H9 (cell line): ENCODE measurements around the gene TMEM63A. TPM values are rescaled to one million over a fixed set of nuclear protein-coding genes. Genes with fewer than 3 reads are reported as not detected.

Experiments used
- DNase-seq: peaks from one replicate; pipeline ENCODE4 v3.0.0-alpha.2; 2017
- H2AFZ ChIP-seq: one replicate; pipeline ENCODE4 v1.6.1; 2013; ENCODE audit warnings: mild to moderate bottlenecking, low read length, control low read depth, moderate library complexity
- H2AK5ac ChIP-seq: 2 replicates; pipeline ENCODE4 v1.6.1; 2013; ENCODE audit warnings: low read length, control low read depth, mixed read lengths; ENCODE audit not compliant: insufficient read length
- H2BK120ac ChIP-seq: one replicate; pipeline ENCODE4 v1.6.1; 2013; ENCODE audit warnings: low read depth, mild to moderate bottlenecking, low read length, control low read depth, inconsistent platforms; ENCODE audit not compliant: poor library complexity, severe bottlenecking
- H2BK12ac ChIP-seq: 2 replicates; pipeline ENCODE4 v1.6.1; 2013; ENCODE audit warnings: low read length, control low read depth, mixed read lengths, low read depth; ENCODE audit not compliant: insufficient read length
- H2BK15ac ChIP-seq: 2 replicates; pipeline ENCODE4 v1.6.1; 2013; ENCODE audit warnings: low read depth, low read length, control low read depth
- H2BK20ac ChIP-seq: one replicate; pipeline ENCODE4 v1.6.1; 2013; ENCODE audit warnings: low read depth, mild to moderate bottlenecking, low read length, control low read depth, inconsistent platforms; ENCODE audit not compliant: poor library complexity, severe bottlenecking
- H2BK5ac ChIP-seq: 2 replicates; pipeline ENCODE4 v1.6.1; 2013; ENCODE audit warnings: low read length, control low read depth, mixed read lengths; ENCODE audit not compliant: insufficient read length
- H3K14ac ChIP-seq: 2 replicates; pipeline ENCODE4 v1.6.1; 2013; ENCODE audit warnings: low read length, control low read depth; ENCODE audit not compliant: insufficient read depth
- H3K18ac ChIP-seq: 2 replicates; pipeline ENCODE4 v1.6.1; 2013; ENCODE audit warnings: low read depth, mild to moderate bottlenecking, mixed read lengths, low read length, control low read depth; ENCODE audit not compliant: insufficient read length
- H3K23ac ChIP-seq: 2 replicates; pipeline ENCODE4 v1.6.1; 2013; ENCODE audit warnings: low read length, control low read depth, mixed read lengths, low read depth; ENCODE audit not compliant: insufficient read length
- H3K23me2 ChIP-seq: 2 replicates; pipeline ENCODE4 v1.6.1; 2013; ENCODE audit warnings: low read depth, mild to moderate bottlenecking, mixed read lengths, low read length, control low read depth; ENCODE audit not compliant: insufficient read length, poor library complexity, severe bottlenecking
- H3K27ac ChIP-seq: 2 replicates; pipeline ENCODE4 v1.5.1; 2013; ENCODE audit warnings: low read length, control low read depth, mixed read lengths, low read depth; ENCODE audit not compliant: insufficient read length
- H3K27me3 ChIP-seq: 2 replicates; pipeline ENCODE4 v1.6.1; 2013; ENCODE audit warnings: low read length, control low read depth, inconsistent platforms; ENCODE audit not compliant: insufficient read depth
- H3K4ac ChIP-seq: 2 replicates; pipeline ENCODE4 v1.6.1; 2013; ENCODE audit warnings: low read depth, mild to moderate bottlenecking, control low read depth, inconsistent platforms, low read length, moderate library complexity
- H3K4me1 ChIP-seq: 2 replicates; pipeline ENCODE4 v1.6.1; 2013; ENCODE audit warnings: low read length, control low read depth, inconsistent platforms; ENCODE audit not compliant: insufficient read depth
- H3K4me2 ChIP-seq: 2 replicates; pipeline ENCODE4 v1.6.1; 2013; ENCODE audit warnings: low read length, control low read depth, mixed read lengths; ENCODE audit not compliant: insufficient read length, insufficient read depth
- H3K56ac ChIP-seq: 2 replicates; pipeline ENCODE4 v1.6.1; 2013; ENCODE audit warnings: low read depth, mild to moderate bottlenecking, mixed read lengths, low read length, control low read depth; ENCODE audit not compliant: insufficient read length
- H3K79me1 ChIP-seq: 2 replicates; pipeline ENCODE4 v1.6.1; 2013; ENCODE audit warnings: low read depth, mild to moderate bottlenecking, moderate library complexity, low read length, control low read depth, inconsistent platforms; ENCODE audit not compliant: insufficient read depth, poor library complexity, severe bottlenecking
- H3K79me2 ChIP-seq: 2 replicates; pipeline ENCODE4 v1.6.1; 2013; ENCODE audit warnings: low read length, control low read depth, inconsistent platforms; ENCODE audit not compliant: insufficient read depth
- H3K9ac ChIP-seq: 2 replicates; pipeline ENCODE4 v1.6.1; 2013; ENCODE audit warnings: low read length, control low read depth, mixed read lengths; ENCODE audit not compliant: insufficient read length; ENCODE audit errors: extremely low read depth
- H3K9me3 ChIP-seq: one replicate; pipeline ENCODE4 v1.6.1; 2013; ENCODE audit warnings: low read depth, low read length, inconsistent platforms; ENCODE audit not compliant: control insufficient read depth
- H3T11ph ChIP-seq: one replicate; pipeline ENCODE4 v1.6.1; 2013; ENCODE audit warnings: mild to moderate bottlenecking, low read length, control low read depth, inconsistent platforms
- H4K20me1 ChIP-seq: one replicate; pipeline ENCODE4 v1.6.1; 2013; ENCODE audit not compliant: control insufficient read depth, insufficient read length, insufficient read depth
- H4K5ac ChIP-seq: 2 replicates; pipeline ENCODE4 v1.6.1; 2013; ENCODE audit warnings: low read depth, mild to moderate bottlenecking, mixed read lengths, low read length, control low read depth; ENCODE audit not compliant: insufficient read length
- H4K8ac ChIP-seq: replicated peaks from 2 replicates; pipeline ENCODE4 v1.6.1; 2013; ENCODE audit warnings: low read length, control low read depth, mixed read lengths, low read depth; ENCODE audit not compliant: insufficient read length
- H4K91ac ChIP-seq: 2 replicates; pipeline ENCODE4 v1.6.1; 2013; ENCODE audit warnings: low read depth, mild to moderate bottlenecking, moderate library complexity, mixed read lengths, low read length, control low read depth; ENCODE audit not compliant: insufficient read length
- H3K27ac Mint-ChIP-seq, 3 experiments: 2 replicates in 2 of 3; 3 replicates in 1 of 3; pipeline ENCODE4 v1.8.0; 2020 to 2021; ENCODE audit warnings: mixed read lengths in 3 of 3, mild to moderate bottlenecking in 1 of 3, moderate library complexity in 1 of 3
- H3K27me3 Mint-ChIP-seq: 2 replicates; pipeline ENCODE4 v1.8.0; 2021; ENCODE audit warnings: low read depth, mild to moderate bottlenecking, moderate library complexity, mixed read lengths
- H3K36me3 Mint-ChIP-seq, 3 experiments: 2 replicates in 2 of 3; 3 replicates in 1 of 3; pipeline ENCODE4 v1.8.0; 2020 to 2021; ENCODE audit warnings: low read depth in 3 of 3, mixed read lengths in 3 of 3; ENCODE audit not compliant: insufficient read depth in 1 of 3
- H3K4me1 Mint-ChIP-seq, 2 experiments: 2 replicates each; pipeline ENCODE4 v1.8.0; 2020; ENCODE audit warnings: mixed read lengths in 2 of 2
- H3K4me3 Mint-ChIP-seq, 2 experiments: 2 replicates in 1 of 2; 3 replicates in 1 of 2; pipeline ENCODE4 v1.8.0; 2020 to 2021; ENCODE audit warnings: mild to moderate bottlenecking in 2 of 2, mixed read lengths in 2 of 2, moderate library complexity in 1 of 2
- H3K9me3 Mint-ChIP-seq, 2 experiments: 2 replicates in 1 of 2; 3 replicates in 1 of 2; pipeline ENCODE4 v1.8.0; 2020; ENCODE audit warnings: mild to moderate bottlenecking in 2 of 2, mixed read lengths in 2 of 2, moderate library complexity in 1 of 2
- CTCF ChIP-seq: fragments of 200-600 bp; sonication (generic); conservative IDR thresholded peaks from 3 replicates; pipeline ENCODE4 v1.8.0; 2021; ENCODE audit warnings: antibody characterized with exemption, mild to moderate bottlenecking
- WGBS: extraction: QIAGEN DNeasy Blood & Tissue Kit; methylation state at CpG from one replicate; pipeline ENCODE4 v1.1.7; 2013; ENCODE audit warnings: missing lambda C conversion rate, low lambda C conversion rate, mixed read lengths; ENCODE audit not compliant: insufficient read length; ENCODE audit errors: extremely low coverage; 5-methylcytosine and 5-hydroxymethylcytosine counted together
- total RNA-seq: library from RNA; stranded (reverse); gene quantifications from 2 replicates; pipeline ENCODE4 v1.2.1, GENCODE V29; 2021

Gene TMEM63A
- total RNA-seq, 1 experiment from 2014 or later, result 75.7 TPM

GRCh38 chr1:225812488-225813213 is 69.5 kb downstream of the TMEM63A start:
- no peak overlapping the region for H2BK20ac ChIP-seq
- H3T11ph ChIP-seq, result no peak overlapping the region
- H3K9ac ChIP-seq, result no peak overlapping the region
- H3K27ac ChIP-seq, result no peak overlapping the region
- no peak overlapping the region for H3K4ac ChIP-seq
- no peaks in the 10 kb centered on the region for H3K79me1 ChIP-seq
- H2AFZ ChIP-seq, result no peak overlapping the region
- H3K23ac ChIP-seq, result no peak overlapping the region
- H3K79me2 ChIP-seq, result peaks cover 1% of the 10 kb centered on the region; the same call in 1 of the 2 replicates
- DNase-seq, result no peak
- no peak overlapping the region for H2BK120ac ChIP-seq
- WGBS, result no CpG with 5 or more reads among the region's 8 CpGs
- no peak for TF ChIP-seq CTCF
- peaks cover 7% of the 10 kb centered on the region; the same call in 1 of the 2 replicates for H3K4me1 ChIP-seq
- no peak overlapping the region for H3K56ac ChIP-seq
- H3K27ac Mint-ChIP-seq, result no peak overlapping the region
- H3K14ac ChIP-seq, result no peak overlapping the region
- peaks cover 42 to 52% of the 10 kb centered on the region in 2 experiments for H3K4me1 Mint-ChIP-seq
- no peak overlapping the region for H2BK15ac ChIP-seq
- H3K27me3 ChIP-seq, result no peaks in the 10 kb centered on the region
- H3K23me2 ChIP-seq, result no peaks in the 10 kb centered on the region
- no peak overlapping the region for H3K18ac ChIP-seq
- no peak overlapping the region for H4K5ac ChIP-seq
- H3K9me3 ChIP-seq, result no peaks in the 10 kb centered on the region
- H3K9me3 Mint-ChIP-seq, result no peaks in the 10 kb centered on the region; a peak in 1 of 5 replicates
- peaks cover 13% of the 10 kb centered on the region for H3K27me3 Mint-ChIP-seq
- H2AK5ac ChIP-seq, result no peak overlapping the region
- H2BK5ac ChIP-seq, result no peak overlapping the region
- H4K8ac ChIP-seq, result no peak overlapping the region
- no peak overlapping the region for H4K91ac ChIP-seq
- H3K4me2 ChIP-seq, result no peak overlapping the region
- no peak overlapping the region for H3K4me3 Mint-ChIP-seq
- peaks cover 0 to 5% (median 4%) of the 10 kb centered on the region in 3 experiments; a peak in 3 of 7 replicates for H3K36me3 Mint-ChIP-seq
- no peak overlapping the region for H2BK12ac ChIP-seq
- H4K20me1 ChIP-seq, result no peaks in the 10 kb centered on the region
